ENCODE data around the gene IRF2BP2. TPM values are rescaled to one million over a fixed set of nuclear protein-coding genes. Genes with fewer than 3 reads are reported as not detected.

Gene IRF2BP2
- total and polyA plus RNA-seq, 2 of the 13 experiments (the other 11 are each of a cell fraction or from before 2014, with no cell fraction given), result 140 to 147 TPM

GRCh38 chr1:234608025-234608910 lies 1.7 kb downstream of the IRF2BP2 start (continued):
- TF ChIP-seq ZXDC (CRISPR knock-in tag; IDR thresholded peaks at IDR 0.05) (no peak), POLR2AphosphoS2 (IDR thresholded peaks at IDR 0.05; ENCODE audit: low read depth, low read length) (peak; percentile 93), ZNF121 (CRISPR knock-in tag; IDR thresholded peaks at IDR 0.05) (no peak), ZFP36L1 (CRISPR knock-in tag; IDR thresholded peaks at IDR 0.05) (peak; percentile 45; the same call in 1 of the 2 replicates), RXRB (CRISPR knock-in tag; IDR thresholded peaks at IDR 0.05; ENCODE audit: borderline replicate concordance) (peak; percentile 88), YY1 (IDR thresholded peaks at IDR 0.05; ENCODE audit: insufficient read depth, insufficient replicate concordance, low read depth, low read length) (peak; percentile 29), RFX5 (IDR thresholded peaks at IDR 0.05; ENCODE audit: low read depth, low read length) (peak; percentile 59; the same call in 1 of the 2 replicates), CAMTA2 (CRISPR knock-in tag; IDR thresholded peaks at IDR 0.05; ENCODE audit: borderline replicate concordance) (no peak), BATF2 (CRISPR knock-in tag; IDR thresholded peaks at IDR 0.05) (no peak), ZNF577 (CRISPR knock-in tag; IDR thresholded peaks at IDR 0.05; ENCODE audit: borderline replicate concordance, low read depth) (no peak), KDM4B (CRISPR knock-in tag; IDR thresholded peaks at IDR 0.05) (no peak; the same call in 1 of the 2 replicates), ZNF205 (CRISPR knock-in tag; IDR thresholded peaks at IDR 0.05) (no peak), CBX1 (IDR thresholded peaks at IDR 0.05; ENCODE audit: low read depth) (no peak), ZNF781 (CRISPR knock-in tag; IDR thresholded peaks at IDR 0.05; ENCODE audit: borderline replicate concordance, not compliant biosample characterization) (peak; percentile 62), MED8 (CRISPR knock-in tag; IDR thresholded peaks at IDR 0.05; ENCODE audit: insufficient replicate concordance) (peak; percentile 76)
- TF ChIP-seq, protein P1, sequence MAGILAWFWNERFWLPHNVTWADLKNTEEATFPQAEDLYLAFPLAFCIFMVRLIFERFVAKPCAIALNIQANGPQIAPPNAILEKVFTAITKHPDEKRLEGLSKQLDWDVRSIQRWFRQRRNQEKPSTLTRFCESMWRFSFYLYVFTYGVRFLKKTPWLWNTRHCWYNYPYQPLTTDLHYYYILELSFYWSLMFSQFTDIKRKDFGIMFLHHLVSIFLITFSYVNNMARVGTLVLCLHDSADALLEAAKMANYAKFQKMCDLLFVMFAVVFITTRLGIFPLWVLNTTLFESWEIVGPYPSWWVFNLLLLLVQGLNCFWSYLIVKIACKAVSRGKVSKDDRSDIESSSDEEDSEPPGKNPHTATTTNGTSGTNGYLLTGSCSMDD (CRISPR knock-in tag; IDR thresholded peaks at IDR 0.05), result no peak
- TF ChIP-seq, protein P2, sequence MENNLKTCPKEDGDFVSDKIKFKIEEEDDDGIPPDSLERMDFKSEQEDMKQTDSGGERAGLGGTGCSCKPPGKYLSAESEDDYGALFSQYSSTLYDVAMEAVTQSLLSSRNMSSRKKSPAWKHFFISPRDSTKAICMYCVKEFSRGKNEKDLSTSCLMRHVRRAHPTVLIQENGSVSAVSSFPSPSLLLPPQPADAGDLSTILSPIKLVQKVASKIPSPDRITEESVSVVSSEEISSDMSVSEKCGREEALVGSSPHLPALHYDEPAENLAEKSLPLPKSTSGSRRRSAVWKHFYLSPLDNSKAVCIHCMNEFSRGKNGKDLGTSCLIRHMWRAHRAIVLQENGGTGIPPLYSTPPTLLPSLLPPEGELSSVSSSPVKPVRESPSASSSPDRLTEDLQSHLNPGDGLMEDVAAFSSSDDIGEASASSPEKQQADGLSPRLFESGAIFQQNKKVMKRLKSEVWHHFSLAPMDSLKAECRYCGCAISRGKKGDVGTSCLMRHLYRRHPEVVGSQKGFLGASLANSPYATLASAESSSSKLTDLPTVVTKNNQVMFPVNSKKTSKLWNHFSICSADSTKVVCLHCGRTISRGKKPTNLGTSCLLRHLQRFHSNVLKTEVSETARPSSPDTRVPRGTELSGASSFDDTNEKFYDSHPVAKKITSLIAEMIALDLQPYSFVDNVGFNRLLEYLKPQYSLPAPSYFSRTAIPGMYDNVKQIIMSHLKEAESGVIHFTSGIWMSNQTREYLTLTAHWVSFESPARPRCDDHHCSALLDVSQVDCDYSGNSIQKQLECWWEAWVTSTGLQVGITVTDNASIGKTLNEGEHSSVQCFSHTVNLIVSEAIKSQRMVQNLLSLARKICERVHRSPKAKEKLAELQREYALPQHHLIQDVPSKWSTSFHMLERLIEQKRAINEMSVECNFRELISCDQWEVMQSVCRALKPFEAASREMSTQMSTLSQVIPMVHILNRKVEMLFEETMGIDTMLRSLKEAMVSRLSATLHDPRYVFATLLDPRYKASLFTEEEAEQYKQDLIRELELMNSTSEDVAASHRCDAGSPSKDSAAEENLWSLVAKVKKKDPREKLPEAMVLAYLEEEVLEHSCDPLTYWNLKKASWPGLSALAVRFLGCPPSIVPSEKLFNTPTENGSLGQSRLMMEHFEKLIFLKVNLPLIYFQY (CRISPR knock-in tag; IDR thresholded peaks at IDR 0.05; ENCODE audit: borderline replicate concordance), result 0 out of 2 replicates have a peak, but pooled peaks have one; percentile 31

Data from HepG2 (cell line).